HG03342 (cell line): Measurements from ENCODE around the gene KCNQ4.

Experiments used
- ATAC-seq: cut with Tn5 transposase; IDR thresholded peaks from one replicate; pipeline ENCODE4 v1.9.1; 2021; ENCODE audit warnings: mild to moderate bottlenecking, moderate library complexity; ENCODE audit not compliant: unreplicated experiment

The KCNQ4 gene

DNA sequence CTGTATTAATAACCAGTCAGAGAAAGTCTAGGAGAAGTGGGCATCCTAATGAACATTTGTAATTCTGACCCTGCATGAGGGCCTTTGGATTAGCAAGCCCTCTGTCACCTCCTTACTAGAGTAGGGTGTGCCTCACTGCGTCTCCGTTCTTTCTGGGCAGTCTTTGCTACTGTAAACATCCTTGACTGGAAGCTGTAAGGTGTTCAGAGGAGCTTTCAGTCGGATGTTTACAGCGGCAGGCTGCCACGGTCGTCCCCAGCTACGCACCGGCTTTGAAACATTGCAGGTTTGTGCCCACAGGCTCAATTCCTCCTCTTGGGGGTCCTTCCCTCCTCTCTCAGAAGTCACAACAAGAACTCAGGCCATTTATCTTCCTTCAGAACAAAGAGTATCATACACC is 29.4 kb upstream of the KCNQ4 start:
- no peak for ATAC-seq

DNA sequence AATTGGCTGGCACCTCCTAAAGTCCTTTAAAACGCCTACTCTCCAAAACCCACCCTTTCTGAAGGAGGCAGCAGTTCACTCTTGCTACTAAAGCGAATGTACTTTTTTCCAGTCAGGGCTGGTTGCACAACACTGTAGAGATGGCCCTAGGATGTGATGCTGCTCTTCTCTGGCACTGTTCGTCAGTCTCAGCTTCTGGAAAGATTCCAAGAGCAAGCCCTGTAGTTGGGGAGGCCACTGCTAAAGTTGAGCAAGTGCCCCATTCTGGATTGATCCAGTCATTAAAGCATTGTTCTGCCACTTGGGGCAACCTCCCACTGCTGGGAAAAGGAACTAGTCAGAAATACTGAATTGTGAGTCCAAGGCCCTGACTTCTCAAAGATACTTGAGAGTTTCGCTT is 28.5 kb upstream of the KCNQ4 start:
- ATAC-seq, result no peak

DNA sequence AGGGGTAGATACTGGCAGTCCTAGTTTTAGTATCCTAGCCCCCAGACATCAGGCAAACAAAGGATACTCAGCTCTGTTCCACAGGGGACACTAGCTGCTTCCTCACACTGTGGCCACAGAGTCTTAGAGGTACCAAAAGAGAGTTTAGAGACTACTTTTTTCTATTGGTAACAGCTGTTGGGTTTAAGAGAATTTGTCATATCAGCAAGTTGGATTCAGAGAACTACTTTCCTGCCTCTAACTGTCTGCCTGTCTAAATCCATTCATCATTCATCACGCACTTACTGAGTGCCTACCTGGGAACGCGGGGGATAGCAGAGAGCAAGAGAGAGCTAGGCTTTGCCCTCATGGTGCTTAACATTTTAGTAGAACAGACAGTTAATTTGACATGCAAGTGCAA is 27.1 kb upstream of the KCNQ4 start:
- no peak for ATAC-seq

DNA sequence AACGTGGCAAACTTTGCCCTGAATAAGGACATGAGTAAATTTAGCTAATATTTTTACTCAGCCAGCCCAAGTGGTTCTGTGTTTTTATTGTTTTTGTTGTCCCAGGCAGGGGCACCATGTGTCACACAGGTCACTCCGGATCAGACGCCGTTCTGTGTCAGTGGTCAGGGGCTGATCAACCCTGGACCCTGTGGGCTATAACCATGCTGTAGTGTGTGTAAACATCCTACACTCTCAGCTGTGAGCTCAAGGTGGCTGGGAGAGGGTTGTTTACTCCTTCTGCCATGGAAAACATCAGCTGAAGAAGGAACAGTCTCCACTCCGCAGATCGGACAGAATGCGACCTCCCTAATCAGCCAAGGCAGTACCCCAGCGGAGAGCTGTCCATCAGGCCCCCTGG is 26.5 kb upstream of the KCNQ4 start:
- ATAC-seq, result no peak

DNA sequence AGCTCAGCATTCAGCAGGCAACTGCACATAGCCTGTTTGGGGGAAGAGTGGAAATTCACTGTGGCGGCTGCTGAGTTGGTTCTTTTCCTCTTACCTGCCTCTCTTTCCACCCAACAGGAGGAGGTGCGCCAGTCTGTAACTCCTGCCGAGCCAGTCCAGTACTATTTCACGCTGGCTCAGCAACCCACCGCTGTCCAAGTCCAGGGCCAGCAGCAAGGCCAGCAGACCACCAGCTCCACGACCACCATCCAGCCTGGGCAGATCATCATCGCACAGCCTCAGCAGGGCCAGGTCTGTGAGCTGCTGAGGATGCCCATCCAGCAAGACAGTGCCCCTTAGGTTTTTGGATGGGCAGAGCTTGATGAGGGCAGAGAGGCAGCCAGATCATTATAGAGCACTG is 25.6 kb upstream of the KCNQ4 start:
- no peak for ATAC-seq

DNA sequence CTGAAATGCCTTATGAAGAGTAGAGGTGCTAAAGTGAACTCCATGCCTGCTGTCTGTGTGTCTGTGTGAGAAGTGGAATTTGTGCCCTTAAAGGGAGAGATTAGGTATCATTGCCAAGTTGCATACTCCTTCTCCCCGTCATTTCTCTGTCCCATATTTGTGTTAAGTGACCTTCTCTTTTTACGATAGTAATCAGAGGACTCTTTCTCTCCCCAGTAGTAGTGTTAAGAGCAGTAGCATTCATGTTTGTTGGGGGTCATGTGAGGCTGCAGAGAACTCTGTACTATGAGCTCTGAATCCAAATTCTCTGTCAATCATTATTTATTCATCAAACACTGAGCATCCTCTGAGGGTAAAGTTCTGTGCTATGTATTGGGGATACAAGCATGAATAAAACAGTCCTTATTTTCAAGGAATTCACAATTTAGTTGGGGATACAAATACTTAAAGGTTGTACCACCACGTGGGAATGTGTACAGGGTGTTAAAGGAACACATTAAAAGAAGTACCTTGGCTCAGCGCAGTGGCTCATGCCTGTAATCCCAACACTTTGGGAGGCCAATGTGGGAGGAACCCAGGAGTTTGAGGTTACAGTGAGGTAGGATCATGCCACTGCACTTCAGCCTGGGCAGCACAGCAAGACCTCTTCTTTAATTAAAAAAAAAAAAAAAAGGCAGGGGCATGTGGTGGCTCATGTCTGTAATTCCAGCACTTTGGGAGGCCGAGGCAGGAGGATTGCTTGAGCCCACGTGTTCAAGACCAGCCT is 24.8 kb upstream of the KCNQ4 start:
- ATAC-seq, result no peak

DNA sequence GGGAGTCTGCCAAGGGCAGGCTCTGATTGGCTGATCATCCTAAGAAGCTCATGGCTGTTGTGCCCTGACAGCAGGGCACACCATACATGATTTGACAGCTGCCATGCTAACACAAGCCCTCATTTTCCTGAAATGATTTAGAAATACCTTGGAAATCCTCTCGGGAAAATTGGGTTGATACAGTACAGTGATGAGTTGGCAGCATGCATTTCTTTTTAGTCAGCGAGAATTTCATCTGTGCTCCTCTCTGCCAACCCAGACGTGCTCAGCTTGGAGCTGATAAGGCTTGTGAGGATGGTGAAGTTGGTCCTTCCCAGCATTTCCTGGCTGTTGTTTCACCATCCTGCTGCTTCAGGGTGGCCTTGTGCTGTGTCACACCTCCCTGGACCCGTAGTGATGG is 22.6 kb upstream of the KCNQ4 start:
- no peak for ATAC-seq

DNA sequence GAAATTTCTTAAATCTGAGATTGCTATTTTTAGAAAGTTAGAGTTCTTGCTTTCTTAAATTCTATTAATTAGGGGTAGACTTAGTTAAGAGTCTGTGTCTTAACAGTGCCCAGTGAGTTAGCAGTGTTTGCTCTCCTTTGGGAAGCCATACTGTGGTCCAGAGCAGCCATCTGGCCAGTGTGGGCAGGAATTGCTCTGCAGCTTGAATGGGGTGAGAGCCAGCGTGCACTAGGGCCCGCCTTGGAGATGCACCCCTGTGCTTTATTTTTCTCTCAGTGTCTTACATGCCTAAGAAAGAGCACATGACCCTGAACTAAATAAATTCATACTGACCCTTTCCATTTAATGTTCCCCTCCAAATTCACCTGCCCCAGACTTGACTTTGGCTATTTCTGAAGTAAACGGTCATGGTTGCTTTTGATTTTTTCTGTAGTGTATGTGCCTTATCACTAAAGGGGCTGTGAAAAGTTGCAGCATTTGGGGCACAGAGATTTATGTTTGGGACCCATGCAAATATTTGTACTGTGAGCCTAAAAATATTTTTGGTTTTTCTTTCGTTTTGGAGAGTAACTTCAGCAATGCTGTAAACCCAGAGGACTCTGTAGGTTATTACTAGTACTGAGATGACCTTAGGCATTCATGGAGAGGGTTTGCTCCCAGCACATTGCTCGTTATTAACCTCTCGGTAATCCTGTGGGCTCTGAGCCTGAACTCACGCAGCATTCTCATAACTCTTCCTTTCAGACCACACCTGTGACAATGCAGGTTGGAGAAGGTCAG is 21.3 kb upstream of the KCNQ4 start:
- no peak for ATAC-seq

DNA sequence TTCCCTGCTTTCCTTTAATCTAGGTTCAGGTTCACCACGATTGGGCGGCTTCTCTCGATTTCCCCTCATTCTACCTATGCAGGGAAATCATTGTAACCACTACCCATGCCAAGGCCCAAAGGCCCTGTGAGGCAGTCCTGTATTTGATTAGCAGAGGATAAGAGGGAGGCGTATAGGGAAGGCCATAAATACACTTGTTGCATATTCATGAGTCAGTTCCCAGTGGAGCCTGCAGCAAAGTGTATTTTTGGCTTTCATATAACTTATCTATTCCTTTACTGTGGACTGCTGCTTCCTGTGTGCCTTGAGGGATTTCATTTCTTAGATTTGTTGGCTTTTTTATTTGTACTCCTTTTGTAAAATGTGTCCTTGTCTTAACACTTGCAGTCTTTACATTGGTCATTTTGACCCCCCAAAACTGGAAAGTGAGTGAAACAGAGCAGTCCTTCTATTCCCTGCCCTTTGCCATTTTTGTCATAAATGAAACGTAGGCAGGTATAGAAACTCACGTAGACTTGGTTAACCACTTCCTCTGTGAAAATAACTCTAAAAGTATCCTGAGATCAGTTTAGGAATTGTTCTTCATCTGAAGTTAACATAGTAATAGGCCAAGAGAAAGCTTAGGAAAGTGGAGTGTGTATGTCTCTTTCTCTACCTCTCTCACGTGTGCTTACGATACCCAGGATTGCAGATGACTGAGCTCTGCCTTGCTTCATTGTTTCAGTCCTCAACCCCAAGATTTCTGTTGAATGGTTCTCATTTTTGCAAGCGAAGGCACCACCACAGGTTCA is 19.6 kb upstream of the KCNQ4 start:
- no peak for ATAC-seq

DNA sequence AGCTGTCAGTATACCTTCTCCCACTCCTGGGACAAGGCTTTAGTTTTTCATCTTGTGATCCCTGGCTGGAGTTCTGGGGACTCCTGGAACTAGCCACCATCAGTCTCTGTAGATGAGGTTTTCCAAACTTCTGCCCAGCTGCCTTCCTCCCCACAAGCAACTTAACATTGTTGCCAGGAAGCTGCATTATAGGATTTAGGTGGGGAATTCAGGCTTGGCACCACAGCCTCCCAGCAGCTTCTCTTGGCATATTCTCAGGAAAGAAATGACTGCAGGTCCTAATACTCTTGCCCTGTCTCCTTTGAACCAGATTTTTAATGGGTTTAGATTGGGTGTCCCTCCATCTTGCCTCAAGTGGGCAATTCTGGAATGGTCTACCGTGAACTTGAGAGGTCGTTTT is 18.6 kb upstream of the KCNQ4 start:
- ATAC-seq, result no peak

DNA sequence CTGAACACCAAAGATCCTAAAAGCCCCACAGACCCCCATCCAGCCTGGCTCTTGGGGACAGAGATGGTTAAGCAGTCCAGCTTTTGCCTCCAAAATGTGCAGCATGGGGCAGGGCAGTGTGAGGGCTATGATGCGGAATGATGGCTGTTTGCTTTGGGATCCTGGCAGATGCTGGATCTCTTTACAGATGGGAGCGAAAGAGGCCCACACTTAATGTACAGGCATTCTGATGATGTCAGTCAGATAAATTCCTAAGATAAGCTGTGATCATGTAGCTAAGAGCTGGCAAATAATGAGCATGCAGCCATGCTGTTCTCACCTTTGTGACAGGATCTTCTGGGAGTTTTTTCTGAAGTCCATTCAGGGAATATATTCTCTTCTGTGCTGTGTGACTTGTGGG is 17.6 kb upstream of the KCNQ4 start:
- ATAC-seq, result no peak

DNA sequence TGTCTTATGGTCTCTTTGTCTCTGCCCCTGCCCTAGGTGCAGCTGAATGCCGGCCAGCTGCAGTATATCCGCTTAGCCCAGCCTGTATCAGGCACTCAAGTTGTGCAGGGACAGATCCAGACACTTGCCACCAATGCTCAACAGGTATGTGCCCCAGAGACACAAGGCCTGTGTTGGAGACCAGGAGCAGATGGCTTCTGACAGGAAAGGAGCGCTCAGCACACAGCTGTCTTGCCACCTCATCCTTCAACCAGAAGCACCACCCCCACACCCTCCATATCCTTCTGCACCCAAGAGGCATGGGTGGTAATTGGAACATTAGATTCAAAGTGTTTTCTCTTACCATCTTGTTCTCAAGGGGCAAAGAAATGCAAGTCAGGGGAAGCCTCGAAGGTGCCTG is 17.0 kb upstream of the KCNQ4 start:
- ATAC-seq, result no peak

DNA sequence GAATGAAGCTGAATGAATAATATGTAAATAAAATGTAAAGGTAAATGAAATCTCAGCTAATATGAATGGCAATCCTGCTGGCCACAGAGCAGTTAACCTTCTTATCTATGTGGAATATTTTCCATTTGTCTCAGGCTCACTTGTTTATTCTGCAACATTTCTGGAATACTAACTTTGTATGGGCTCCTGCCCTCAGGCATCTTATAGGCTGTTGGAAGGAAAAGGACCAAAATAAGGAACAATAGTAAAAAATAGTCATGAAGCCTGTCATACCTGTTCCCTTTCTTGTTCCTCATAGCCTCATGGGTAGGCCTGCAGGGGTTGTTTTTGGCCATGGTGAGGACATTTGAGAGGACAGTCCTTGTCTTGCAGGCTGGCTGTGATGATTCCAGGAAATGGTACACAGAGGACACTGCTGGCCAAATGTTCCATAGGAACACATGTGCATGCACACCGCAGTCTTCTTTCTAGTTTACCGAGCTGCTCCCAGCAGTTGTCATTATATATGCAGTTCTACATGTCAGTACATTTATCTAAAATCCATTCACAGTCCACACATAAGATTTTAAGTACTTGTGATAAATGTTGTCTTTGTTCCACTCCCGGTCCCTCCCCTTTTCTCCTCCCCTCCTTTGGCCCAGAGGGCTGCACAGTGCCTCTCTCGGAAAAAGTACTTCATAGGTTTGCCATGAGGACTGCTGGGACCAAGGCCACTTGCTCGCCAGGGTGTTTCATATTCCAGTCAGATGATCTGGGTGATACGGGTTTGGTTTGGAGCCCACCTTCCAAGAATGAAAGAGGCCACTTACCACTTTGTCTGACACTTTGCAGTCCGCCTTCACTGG is 15.2 kb upstream of the KCNQ4 start:
- ATAC-seq, result no peak

DNA sequence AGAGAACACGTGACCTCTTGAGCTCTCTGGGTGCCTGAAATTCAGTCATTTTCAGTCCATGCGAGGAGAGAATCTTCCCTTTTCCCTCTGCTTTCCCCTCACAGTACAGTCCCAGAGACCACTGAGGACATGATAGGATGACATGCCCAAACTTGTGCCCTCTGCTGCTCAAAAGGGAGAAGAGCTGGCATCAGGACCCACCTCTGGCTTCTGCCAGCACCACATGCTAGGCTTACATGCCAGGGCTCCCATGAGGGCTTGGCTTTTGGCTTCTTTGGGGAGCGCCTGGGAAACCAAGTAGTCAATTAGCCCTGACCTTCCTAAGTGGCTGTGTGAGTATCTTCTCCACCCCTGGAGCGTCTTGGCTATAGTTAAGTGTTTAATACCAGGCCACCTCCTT is 13.8 kb upstream of the KCNQ4 start:
- no peak for ATAC-seq

DNA sequence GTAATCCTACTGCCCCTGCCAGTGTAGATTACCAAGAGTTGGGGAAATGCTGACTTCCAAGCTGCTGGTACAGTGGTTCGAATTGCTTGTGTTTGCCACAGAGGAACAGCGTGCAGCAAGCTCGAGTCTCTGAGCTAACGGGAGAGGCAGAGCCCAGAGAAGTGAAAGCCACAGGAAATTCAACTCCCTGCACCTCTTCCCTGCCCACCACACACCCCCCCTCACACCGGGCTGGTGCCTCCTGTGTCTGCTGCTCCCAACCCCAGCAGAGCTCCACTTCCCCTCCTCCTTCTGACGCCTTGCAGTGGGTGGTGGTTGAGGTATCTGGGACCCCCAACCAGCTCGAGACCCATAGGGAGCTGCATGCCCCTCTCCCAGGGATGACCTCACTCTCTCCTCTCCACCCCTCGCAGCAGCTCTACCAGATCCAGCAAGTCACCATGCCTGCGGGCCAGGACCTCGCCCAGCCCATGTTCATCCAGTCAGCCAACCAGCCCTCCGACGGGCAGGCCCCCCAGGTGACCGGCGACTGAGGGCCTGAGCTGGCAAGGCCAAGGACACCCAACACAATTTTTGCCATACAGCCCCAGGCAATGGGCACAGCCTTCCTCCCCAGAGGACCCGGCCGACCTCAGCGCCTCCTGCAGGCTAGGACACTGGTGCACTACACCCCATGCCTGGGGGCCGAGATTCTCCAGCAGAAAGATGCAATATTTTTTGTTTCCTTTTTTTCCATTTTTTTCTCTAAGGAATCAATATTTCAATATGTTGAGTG is 13.1 kb upstream of the KCNQ4 start:
- ATAC-seq, result no peak

DNA sequence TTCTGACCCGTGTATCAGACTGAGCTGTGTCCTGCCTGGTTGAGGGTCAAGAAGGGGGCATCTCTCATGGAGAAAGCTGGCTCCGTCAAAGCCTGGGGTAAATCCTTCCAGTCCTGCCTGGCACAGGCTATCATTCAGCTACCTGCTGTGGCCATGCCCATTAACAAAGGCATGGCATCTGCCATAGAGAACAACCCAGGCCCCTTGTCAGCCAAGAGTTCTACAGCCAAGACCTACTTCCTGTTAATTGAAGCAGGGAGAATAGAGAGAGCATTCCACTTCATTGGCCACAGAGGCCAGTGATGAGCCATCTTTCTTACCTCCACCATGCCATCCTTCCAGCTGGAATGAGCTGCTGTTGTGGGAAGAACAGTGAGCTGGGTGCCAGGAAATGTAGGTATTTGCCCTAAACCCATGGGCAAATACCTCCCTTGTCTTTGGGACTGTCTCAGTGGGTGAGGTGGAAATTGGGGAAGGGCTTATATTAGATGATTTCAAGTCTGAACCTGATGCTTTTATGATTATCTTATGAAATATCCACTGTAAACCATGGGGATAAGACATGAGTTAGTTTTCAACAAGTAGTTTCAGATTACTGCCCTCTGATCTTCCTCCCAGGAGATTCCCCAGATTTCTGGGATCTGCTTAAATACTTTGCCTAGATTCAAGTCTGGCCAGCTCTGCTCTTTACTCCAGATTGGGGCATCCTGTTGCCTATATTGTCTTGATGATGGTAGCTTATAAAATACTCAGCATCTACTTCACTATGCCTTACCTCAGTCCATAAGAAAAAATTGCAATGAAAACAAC is 11.2 kb upstream of the KCNQ4 start:
- ATAC-seq, result no peak

DNA sequence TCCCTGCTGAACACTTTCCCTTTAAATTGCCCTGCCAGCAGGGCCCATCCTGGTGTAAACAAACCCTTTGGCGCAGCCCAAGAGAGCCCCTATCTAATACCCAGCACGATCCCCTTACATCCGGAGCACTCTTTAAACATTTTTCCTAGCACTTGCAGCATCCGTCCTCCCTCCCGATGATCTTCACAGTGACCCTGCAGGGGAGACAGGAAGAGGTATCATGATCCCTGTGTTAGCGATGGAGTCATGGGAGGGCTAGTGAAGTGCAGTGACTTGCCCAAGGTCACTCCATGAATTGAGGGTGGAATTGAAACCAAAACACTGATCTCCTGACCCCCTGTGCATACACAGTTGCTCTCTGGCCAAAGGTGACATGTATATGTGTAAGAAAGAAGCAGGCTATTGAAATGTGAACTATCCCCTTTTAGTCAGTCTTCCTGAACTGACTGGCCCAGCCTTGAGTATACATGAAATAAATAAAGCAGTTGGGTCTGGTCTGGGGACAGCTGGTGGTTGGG is 9.8 kb upstream of the KCNQ4 start:
- ATAC-seq, result no peak

DNA sequence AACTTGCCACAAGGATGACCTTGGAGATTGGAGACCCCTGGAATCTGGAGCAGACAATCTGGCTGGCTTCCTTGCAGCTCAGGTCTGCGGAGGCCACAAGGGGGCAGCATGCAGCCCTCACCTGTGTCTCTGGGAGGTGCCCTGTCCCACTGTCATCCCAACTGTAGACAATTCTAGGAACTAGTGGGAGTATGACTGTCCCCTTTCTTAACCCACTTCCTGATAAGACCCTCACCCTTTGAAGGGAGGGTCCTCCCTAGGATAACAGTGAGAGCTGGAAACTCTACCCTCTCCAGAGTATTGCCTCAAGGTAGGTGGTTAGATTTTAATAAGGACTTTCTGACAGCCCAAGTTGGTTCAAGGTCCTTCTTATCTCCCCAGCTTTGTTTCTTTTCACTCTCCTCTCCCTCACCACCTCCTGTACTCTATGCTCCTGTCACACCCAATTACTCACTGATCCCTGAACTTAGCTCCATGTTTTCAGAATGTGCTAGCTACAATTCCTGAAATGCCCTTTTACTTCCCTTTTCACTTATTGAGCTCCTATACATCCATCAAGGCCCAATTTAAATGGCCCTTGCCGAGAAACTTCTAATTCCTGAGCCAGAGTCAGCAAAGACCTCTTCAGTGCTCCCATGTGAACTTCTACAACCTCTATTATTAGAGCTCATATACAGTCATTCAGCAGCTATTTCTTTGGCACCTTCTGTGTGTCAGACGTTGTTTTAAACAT is 9.2 kb upstream of the KCNQ4 start:
- ATAC-seq, result no peak
